Measurements from ENCODE around the gene PRDM12. TPM values are rescaled to one million over a fixed set of nuclear protein-coding genes. Genes with fewer than 3 reads are reported as not detected.

PRDM12 gene
- total RNA-seq, 1 experiment from 2014 or later: not detected

- Mint-ChIP-seq H3K27ac (peak overlapping the region in 1 of 3 experiments; percentile 40; a peak in 1 of 7 replicates), H3K4me1 (peaks cover 22 to 26% of the 10 kb centered on the region in 2 experiments), H3K36me3 (ENCODE audit: insufficient read depth in 1 of 3, low read depth in 3 of 3) (no peaks in the 10 kb centered on the region; a peak in 2 of 7 replicates), H3K9me3 (no peaks in the 10 kb centered on the region), H3K27me3 (ENCODE audit: low read depth) (no peaks in the 10 kb centered on the region), H3K4me3 (no peak overlapping the region)
- Histone ChIP-seq H3K79me1 (ENCODE audit: insufficient read depth, low read depth, low read length, poor library complexity, severe bottlenecking) (peaks cover 5% of the 10 kb centered on the region), H2BK5ac (ENCODE audit: insufficient read length, low read length) (no peak overlapping the region), H3K23ac (ENCODE audit: insufficient read length, low read depth, low read length) (no peak overlapping the region), H3K14ac (ENCODE audit: insufficient read depth, low read length) (no peak overlapping the region), H3K4me1 (ENCODE audit: insufficient read depth, low read length) (peaks cover 7% of the 10 kb centered on the region; the same call in 1 of the 2 replicates), H3K79me2 (ENCODE audit: insufficient read depth, low read length) (peaks cover 6% of the 10 kb centered on the region; the same call in 1 of the 2 replicates), H3K27ac (ENCODE audit: insufficient read length, low read depth, low read length) (no peak overlapping the region), H3K23me2 (ENCODE audit: insufficient read length, low read depth, low read length, poor library complexity, severe bottlenecking) (peaks cover 2% of the 10 kb centered on the region), H3T11ph (ENCODE audit: low read length) (no peak overlapping the region), H3K9me3 (ENCODE audit: control insufficient read depth, low read depth, low read length) (no peaks in the 10 kb centered on the region), H2BK120ac (ENCODE audit: low read depth, low read length, poor library complexity, severe bottlenecking) (no peak overlapping the region), H3K4me2 (ENCODE audit: insufficient read depth, insufficient read length, low read length) (no peak overlapping the region), H3K4ac (ENCODE audit: low read depth, low read length) (no peak overlapping the region), H4K20me1 (ENCODE audit: control insufficient read depth, insufficient read depth, insufficient read length) (no peaks in the 10 kb centered on the region), H3K56ac (ENCODE audit: insufficient read length, low read depth, low read length) (no peak overlapping the region), H4K8ac (replicated peaks; ENCODE audit: insufficient read length, low read depth, low read length) (no peak overlapping the region), H4K5ac (ENCODE audit: insufficient read length, low read depth, low read length) (no peak overlapping the region), H2BK20ac (ENCODE audit: low read depth, low read length, poor library complexity, severe bottlenecking) (no peak overlapping the region), H2AFZ (ENCODE audit: low read length) (no peak overlapping the region), H3K27me3 (ENCODE audit: insufficient read depth, low read length) (no peaks in the 10 kb centered on the region), H2AK5ac (ENCODE audit: insufficient read length, low read length) (no peak overlapping the region), H4K91ac (ENCODE audit: insufficient read length, low read depth, low read length) (no peak overlapping the region), H3K9ac (ENCODE audit: extremely low read depth, insufficient read length, low read length) (no peak overlapping the region), H2BK15ac (ENCODE audit: low read depth, low read length) (no peak overlapping the region), H2BK12ac (ENCODE audit: insufficient read length, low read depth, low read length) (no peak overlapping the region), H3K18ac (ENCODE audit: insufficient read length, low read depth, low read length) (no peak overlapping the region)
- WGBS (ENCODE audit: extremely low coverage, insufficient read length, low lambda C conversion rate): no CpG with 5 or more reads among the region's 3 CpGs
- DNase-seq: no peak
- no peak for TF ChIP-seq CTCF (conservative IDR thresholded peaks at IDR 0.05)
Measured at GRCh38 chr9:130718562-130718961, 54.2 kb downstream of the PRDM12 start.
